ENCODE data around the gene CEPT1. TPM values are rescaled to one million over a fixed set of nuclear protein-coding genes. Genes with fewer than 3 reads are reported as not detected.

The CEPT1 gene
- total and polyA plus RNA-seq, 2 donors (not counting 1 experiment from before 2014, with no cell fraction given), result 26.4 to 74.5 TPM

- Histone ChIP-seq H3K27me3 (ENCODE audit: control insufficient read depth, insufficient read depth, low read length) (no peaks in the 10 kb centered on the region), H3K79me2 (ENCODE audit: control insufficient read depth, insufficient read depth, low read length) (peaks cover 49% of the 10 kb centered on the region), H3K4me1 (ENCODE audit: control insufficient read depth, extremely low read depth, insufficient read depth, low read length) (no peaks in the 10 kb centered on the region), H3K4me3 (replicated peaks in 1 of 4; ENCODE audit: control extremely low read depth in 1 of 4, insufficient read depth in 1 of 4, low read depth in 3 of 4, low read length in 4 of 4) (no peak overlapping the region), H3K27ac (ENCODE audit: insufficient read depth, low read length) (no peak overlapping the region), H3K9me3 (ENCODE audit: control insufficient read depth, insufficient read depth, low read depth, low read length) (no peaks in the 10 kb centered on the region), H3K36me3 (ENCODE audit: control insufficient read depth, insufficient read depth, low read length) (peaks cover 4% of the 10 kb centered on the region), H2AFZ (ENCODE audit: low read length) (no peak overlapping the region), H4K20me1 (ENCODE audit: control insufficient read depth, extremely low read depth, insufficient read depth, low read length) (no peaks in the 10 kb centered on the region), H3K9ac (ENCODE audit: insufficient read depth, low read length) (no peak overlapping the region), H3K4me2 (ENCODE audit: extremely low read depth, insufficient read depth, low read length) (no peak overlapping the region)
- no peak for TF ChIP-seq EZH2 (IDR thresholded peaks at IDR 0.05; ENCODE audit: low read length, missing control alignments)
- TF ChIP-seq, protein P1, sequence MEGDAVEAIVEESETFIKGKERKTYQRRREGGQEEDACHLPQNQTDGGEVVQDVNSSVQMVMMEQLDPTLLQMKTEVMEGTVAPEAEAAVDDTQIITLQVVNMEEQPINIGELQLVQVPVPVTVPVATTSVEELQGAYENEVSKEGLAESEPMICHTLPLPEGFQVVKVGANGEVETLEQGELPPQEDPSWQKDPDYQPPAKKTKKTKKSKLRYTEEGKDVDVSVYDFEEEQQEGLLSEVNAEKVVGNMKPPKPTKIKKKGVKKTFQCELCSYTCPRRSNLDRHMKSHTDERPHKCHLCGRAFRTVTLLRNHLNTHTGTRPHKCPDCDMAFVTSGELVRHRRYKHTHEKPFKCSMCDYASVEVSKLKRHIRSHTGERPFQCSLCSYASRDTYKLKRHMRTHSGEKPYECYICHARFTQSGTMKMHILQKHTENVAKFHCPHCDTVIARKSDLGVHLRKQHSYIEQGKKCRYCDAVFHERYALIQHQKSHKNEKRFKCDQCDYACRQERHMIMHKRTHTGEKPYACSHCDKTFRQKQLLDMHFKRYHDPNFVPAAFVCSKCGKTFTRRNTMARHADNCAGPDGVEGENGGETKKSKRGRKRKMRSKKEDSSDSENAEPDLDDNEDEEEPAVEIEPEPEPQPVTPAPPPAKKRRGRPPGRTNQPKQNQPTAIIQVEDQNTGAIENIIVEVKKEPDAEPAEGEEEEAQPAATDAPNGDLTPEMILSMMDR (conservative IDR thresholded peaks at IDR 0.05 in 1 of 2, IDR thresholded peaks at IDR 0.05 in 1 of 2; ENCODE audit: low read depth in 1 of 2, low read length in 2 of 2), result no peak
- DNase-seq (ENCODE audit: low read depth in 2 of 2), result no peak
These were observed 6.1 kb downstream of the CEPT1 start for GRCh38 chr1:111145963-111146768.

- no peak overlapping the region for H3K27ac ChIP-seq (ENCODE audit: insufficient read depth, low read length)
- no peak overlapping the region for H3K4me3 ChIP-seq (replicated peaks in 1 of 4; ENCODE audit: control extremely low read depth in 1 of 4, insufficient read depth in 1 of 4, low read depth in 3 of 4, low read length in 4 of 4)
- peaks cover 31% of the 10 kb centered on the region for H3K79me2 ChIP-seq (ENCODE audit: control insufficient read depth, insufficient read depth, low read length)
- H3K27me3 ChIP-seq (ENCODE audit: control insufficient read depth, insufficient read depth, low read length), result no peaks in the 10 kb centered on the region
- no peaks in the 10 kb centered on the region for H3K4me1 ChIP-seq (ENCODE audit: control insufficient read depth, extremely low read depth, insufficient read depth, low read length)
- peaks cover 4% of the 10 kb centered on the region for H3K36me3 ChIP-seq (ENCODE audit: control insufficient read depth, insufficient read depth, low read length)
- no peak overlapping the region for H3K4me2 ChIP-seq (ENCODE audit: extremely low read depth, insufficient read depth, low read length)
- H4K20me1 ChIP-seq (ENCODE audit: control insufficient read depth, extremely low read depth, insufficient read depth, low read length), result no peaks in the 10 kb centered on the region
- H2AFZ ChIP-seq (ENCODE audit: low read length), result no peak overlapping the region
- TF ChIP-seq, protein P1 (conservative IDR thresholded peaks at IDR 0.05 in 1 of 2, IDR thresholded peaks at IDR 0.05 in 1 of 2; ENCODE audit: low read depth in 1 of 2, low read length in 2 of 2), result no peak
- TF ChIP-seq EZH2 (IDR thresholded peaks at IDR 0.05; ENCODE audit: low read length, missing control alignments), result no peak
- no peaks in the 10 kb centered on the region for H3K9me3 ChIP-seq (ENCODE audit: control insufficient read depth, insufficient read depth, low read depth, low read length)
- DNase-seq (ENCODE audit: low read depth in 2 of 2), result no peak
- H3K9ac ChIP-seq (ENCODE audit: insufficient read depth, low read length), result no peak overlapping the region
These were observed 7.9 kb downstream of the CEPT1 start for GRCh38 chr1:111147948-111148347.

- no peak for DNase-seq (ENCODE audit: low read depth in 2 of 2)
- Histone ChIP-seq H3K27ac (ENCODE audit: insufficient read depth, low read length) (no peak overlapping the region), H3K4me2 (ENCODE audit: extremely low read depth, insufficient read depth, low read length) (no peak overlapping the region), H3K9ac (ENCODE audit: insufficient read depth, low read length) (no peak overlapping the region), H3K36me3 (ENCODE audit: control insufficient read depth, insufficient read depth, low read length) (peaks cover 4% of the 10 kb centered on the region), H3K4me3 (replicated peaks in 1 of 4; ENCODE audit: control extremely low read depth in 1 of 4, insufficient read depth in 1 of 4, low read depth in 3 of 4, low read length in 4 of 4) (no peak overlapping the region), H4K20me1 (ENCODE audit: control insufficient read depth, extremely low read depth, insufficient read depth, low read length) (no peaks in the 10 kb centered on the region), H3K27me3 (ENCODE audit: control insufficient read depth, insufficient read depth, low read length) (no peaks in the 10 kb centered on the region), H3K4me1 (ENCODE audit: control insufficient read depth, extremely low read depth, insufficient read depth, low read length) (no peaks in the 10 kb centered on the region), H3K79me2 (ENCODE audit: control insufficient read depth, insufficient read depth, low read length) (peaks cover 27% of the 10 kb centered on the region), H3K9me3 (ENCODE audit: control insufficient read depth, insufficient read depth, low read depth, low read length) (no peaks in the 10 kb centered on the region), H2AFZ (ENCODE audit: low read length) (no peak overlapping the region)
- TF ChIP-seq, protein P1 (conservative IDR thresholded peaks at IDR 0.05 in 1 of 2, IDR thresholded peaks at IDR 0.05 in 1 of 2; ENCODE audit: low read depth in 1 of 2, low read length in 2 of 2), result no peak
- no peak for TF ChIP-seq EZH2 (IDR thresholded peaks at IDR 0.05; ENCODE audit: low read length, missing control alignments)
These were observed 8.4 kb downstream of the CEPT1 start for GRCh38 chr1:111148376-111148881.

Data from fibroblast of lung (primary cell).